Effector CD4-positive, alpha-beta T cell (primary cell): ENCODE data around the gene NCCRP1.

Source experiments
- DNase-seq: peaks from one replicate; pipeline ENCODE4 v3.0.0-alpha.2; 2020

NCCRP1 gene

DNA sequence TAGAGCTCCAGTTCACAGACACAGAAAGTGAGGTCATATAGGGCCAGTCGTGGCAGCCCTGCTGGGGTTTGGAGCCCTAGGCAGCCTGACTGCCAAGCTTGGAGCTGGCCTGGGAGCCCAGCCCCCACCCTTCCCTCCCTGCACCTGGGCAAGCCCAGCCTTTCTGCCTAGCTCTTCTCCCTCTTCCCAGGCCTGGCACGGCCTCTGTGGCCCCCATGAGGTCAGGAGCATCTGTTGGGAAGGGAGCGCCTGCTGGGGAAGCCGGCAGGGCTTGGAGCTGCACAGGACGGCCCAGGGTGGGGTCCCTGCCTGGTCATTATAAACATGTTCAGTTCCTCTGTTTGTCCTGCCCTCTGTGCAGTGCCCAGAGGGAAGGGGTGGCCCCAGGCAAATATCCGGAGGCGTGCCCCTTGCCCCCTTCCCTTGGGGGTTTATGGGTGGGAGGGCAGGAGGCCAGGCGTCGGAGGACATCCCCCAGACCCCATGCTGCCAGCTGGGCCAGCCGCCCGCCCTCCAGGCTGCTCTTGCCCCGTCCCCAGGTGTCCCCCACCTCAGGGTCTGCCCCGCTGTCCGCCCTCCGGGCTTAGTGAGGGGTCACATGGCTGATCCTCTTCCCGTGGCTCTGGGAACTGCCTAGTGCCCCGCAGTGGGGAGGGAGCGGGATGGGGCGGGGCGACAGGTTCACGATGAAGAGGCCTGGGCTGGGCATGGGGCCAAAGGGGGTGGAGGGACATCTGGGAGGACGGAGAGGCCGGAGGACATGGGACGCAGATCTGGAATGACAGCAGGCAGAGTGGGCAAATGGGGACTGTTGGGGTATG is 30.0 kb upstream of the NCCRP1 start:
- DNase-seq, result no peak

DNA sequence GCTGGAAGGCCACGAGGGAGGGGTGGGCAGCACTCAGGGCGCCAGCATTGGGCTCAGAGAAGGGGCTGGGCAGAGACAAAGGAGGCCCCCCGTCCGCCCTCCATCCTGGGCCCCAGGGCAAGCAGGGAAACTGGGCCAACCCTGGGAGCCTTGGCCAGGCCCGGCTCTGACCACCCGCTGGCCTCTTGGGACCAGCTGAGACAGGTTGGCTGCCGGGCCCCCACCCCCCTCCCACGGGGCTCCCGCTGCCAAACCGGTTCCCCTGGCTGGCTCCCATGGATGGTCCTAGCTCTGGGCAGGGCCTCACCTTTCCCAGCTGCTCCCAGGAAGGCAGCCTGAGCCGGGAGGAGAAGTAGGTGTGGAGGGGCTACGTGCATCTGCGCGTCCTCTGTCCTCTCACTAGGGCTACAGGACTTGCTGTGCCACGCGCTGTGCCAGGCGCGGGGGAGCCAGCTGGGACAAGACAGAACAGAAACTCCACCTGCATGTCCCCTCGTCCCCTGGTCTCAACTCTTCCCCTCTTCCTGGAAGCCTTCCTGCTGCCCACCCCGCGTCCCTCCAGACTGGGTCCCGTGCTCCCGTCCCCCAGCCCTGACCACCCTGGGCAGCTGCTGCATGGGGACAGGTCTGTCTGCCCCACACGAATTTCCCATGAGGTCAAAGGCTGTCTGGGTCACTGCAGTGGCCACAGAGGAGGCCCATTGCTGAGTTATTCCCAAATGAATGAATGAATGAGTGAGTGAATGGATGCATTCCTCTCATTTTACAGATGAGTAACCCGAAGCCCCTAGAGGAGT is 29.1 kb upstream of the NCCRP1 start:
- no peak for DNase-seq

DNA sequence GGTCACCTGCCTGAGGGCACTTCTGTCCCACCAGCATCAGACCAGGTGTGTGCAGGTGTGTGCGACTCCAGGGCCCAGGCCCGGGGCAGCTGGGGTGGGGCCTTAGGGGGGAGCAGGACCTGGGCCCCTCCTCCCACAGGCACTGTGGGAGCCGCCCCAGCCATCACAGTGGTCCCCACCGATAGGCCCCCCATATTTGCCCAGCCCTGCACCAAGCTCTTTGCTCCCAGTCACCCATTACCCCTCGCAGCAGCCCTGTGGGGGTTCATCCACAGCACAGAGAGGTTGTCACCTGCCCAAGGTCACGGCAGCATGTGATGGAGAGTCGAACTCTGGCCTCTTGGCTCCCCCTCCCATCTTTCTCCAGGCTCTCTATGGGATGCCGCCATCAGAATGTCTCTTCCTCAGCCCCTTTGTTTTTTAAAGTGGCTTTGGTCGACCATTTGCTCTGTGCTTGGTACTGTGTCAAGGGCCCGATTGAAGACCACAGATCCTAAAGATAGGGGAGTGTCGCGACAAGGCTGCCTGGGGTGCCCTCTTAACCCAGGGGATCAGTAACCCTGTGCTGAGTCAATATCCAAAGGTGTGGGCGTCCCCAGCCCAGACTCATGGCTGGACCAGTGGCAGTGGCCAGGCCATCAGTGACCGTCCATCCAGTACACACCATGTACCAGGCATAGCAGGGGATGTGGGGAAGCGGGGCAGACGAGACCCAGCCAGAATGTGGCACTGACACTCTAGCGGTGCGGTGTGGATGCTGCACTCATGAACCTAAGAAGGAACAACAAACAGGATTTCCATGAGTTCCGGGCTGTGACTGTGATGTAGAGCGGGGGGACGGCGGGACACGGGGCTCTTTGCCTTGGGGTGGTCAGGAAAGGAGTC is 28.3 kb upstream of the NCCRP1 start:
- no peak for DNase-seq

DNA sequence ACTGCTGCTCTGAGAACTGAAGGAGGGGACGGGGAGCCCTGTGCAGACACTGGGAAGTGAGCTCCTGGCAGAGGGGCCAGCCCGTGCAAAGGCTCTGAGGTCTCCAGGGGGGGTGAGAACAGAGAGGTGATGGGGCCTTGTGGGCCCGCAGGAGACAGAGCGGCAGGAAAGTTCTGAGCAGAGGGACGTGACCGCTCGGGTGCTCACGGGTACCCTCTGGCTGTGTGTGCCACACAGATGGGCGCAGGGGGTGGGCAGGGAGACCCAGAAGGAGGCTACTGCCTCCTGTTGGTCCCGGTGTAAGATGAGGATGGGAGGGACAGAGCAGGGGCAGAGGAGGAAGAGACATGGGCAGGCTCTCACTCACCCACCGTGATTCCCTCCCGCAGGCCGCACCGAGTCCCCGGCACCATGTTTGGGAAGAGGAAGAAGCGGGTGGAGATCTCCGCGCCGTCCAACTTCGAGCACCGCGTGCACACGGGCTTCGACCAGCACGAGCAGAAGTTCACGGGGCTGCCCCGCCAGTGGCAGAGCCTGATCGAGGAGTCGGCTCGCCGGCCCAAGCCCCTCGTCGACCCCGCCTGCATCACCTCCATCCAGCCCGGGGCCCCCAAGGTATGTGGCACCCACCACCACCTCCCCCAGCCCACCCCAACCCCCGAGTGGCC is 27.5 kb upstream of the NCCRP1 start:
- no peak for DNase-seq

DNA sequence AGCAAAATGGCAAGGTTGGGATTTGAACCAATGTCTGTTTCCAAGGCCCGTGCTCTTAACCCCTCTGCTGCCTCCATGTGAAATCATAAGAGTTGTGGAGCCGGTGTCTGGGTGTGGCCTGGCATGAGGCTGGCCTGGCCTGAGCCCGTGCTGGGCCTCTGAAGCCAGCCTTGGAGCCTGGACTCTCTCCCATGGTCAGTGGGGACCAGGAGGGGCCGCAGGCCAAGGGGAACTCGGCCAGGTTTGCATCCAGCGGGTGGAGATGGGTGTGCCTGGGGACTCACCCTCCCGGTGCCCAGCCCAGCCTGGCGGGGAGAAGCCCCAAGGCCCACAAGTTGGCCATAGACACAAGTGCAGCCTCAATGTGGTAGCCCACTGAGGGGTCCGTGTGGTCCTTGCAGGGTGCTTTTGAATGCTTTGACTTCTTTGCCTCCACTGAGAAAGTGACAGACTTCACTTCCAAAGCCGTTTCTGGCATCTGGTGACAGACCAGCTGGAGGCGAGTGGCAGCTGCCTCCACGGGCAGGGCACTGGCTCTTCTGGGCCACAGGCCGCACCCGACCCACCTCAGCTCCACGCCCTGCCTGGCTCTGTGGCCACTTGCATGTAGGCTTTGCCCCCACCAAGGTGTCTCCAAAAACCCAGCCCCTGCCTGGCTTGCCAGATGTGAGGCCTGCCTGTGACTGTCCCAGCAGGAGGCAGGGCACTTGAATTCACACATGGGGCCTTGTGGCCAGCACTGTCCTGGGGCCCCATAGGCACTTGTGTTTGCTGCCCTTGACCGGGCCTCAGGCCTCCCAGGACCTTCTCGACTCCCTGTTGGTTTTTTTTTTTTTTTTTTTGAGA is 26.2 kb upstream of the NCCRP1 start:
- DNase-seq, result no peak

DNA sequence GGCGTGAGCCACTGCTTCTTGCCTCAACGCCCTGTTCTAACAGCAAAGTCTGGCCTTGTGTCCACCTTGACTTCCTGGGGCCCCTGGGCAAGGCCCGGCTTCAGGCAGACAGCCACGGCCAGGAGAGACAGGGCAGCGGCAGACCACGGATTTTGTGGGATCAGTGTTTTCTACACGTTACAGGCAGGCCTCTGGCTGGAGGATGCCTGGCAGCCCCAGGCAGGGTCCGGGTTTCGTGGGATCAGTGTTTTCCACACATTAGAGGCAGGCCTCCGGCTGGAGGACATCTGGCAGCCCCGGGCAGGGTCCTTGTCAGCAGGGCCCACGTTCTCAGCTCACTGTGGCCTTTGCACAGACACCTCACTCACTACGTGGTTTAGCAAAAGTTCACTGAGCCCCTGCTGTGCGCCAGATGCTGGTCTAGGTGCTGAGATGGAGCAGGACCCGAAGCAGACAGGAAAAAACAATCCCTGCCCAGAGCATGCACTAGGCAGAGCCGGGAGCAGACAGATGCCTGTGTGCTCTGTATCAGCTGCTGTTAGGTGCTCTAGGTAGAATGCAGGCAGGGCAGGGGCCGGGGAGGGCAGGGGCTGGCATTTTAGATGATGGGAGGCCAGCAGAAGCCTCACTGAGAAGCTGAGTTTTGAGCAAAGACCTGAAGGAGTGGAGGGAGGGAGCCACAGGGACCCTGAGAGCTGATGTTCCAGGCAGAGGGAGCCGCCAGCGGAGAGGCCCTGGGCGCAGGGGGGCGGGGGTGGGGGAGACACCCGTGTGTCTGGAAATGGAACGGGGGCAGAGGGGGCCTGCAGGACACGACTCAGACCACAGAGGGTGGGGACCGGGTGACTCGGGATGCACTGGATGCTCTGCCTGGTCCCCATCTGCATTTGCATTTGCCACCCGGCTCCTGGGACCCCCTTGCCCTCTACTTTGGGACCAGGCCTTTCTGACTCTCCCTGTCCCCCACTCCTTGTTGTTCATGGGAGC is 25.0 kb upstream of the NCCRP1 start:
- no peak for DNase-seq

DNA sequence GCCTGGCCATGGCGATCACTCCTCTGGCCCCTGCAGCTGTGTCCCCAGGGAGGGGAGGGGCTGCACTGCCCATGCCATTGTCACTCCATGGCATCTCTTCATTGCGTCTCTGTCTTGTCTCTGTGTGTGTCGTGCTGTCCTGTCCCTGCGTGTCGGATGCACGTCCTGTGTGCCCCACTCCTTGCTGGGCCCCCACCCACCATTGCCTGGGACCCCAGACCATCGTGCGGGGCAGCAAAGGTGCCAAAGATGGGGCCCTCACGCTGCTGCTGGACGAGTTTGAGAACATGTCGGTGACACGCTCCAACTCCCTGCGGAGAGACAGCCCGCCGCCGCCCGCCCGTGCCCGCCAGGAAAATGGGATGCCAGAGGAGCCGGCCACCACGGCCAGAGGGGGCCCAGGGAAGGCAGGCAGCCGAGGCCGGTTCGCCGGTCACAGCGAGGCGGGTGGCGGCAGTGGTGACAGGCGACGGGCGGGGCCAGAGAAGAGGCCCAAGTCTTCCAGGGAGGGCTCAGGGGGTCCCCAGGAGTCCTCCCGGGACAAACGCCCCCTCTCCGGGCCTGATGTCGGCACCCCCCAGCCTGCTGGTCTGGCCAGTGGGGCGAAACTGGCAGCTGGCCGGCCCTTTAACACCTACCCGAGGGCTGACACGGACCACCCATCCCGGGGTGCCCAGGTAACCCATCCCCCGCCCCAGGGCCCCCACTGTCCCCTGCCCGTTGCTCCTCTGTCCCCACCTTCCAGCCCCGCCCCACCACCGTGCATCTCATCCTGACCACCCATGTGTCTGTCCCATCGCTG is 23.9 kb upstream of the NCCRP1 start:
- no peak for DNase-seq

DNA sequence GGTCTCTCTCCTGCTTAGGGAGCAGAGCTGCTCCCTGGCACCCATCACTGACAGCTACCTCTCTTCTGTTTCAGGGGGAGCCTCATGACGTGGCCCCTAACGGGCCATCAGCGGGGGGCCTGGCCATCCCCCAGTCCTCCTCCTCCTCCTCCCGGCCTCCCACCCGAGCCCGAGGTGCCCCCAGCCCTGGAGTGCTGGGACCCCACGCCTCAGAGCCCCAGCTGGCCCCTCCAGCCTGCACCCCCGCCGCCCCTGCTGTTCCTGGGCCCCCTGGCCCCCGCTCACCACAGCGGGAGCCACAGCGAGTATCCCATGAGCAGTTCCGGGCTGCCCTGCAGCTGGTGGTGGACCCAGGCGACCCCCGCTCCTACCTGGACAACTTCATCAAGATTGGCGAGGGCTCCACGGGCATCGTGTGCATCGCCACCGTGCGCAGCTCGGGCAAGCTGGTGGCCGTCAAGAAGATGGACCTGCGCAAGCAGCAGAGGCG is 23.2 kb upstream of the NCCRP1 start:
- no peak for DNase-seq

DNA sequence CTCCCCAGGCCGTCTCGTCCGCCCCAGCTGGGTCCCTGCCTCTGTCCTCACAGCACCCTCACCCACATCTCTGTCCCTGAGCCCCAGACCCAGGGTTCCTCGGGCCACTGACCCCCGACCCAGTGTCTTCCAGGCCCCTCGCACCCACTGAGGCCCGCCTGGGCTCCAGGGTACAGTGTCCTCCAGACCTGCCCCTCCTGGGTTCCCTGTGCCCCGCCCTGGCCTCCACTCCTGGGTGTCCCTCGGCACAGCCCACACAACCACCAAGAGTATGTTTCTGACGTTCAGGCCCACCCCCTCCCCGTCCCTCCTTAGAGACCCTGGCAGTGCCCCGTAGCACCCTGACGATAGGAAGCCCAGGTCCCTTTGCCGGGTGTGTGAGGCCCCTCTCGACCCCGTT is 22.6 kb upstream of the NCCRP1 start:
- no peak for DNase-seq

DNA sequence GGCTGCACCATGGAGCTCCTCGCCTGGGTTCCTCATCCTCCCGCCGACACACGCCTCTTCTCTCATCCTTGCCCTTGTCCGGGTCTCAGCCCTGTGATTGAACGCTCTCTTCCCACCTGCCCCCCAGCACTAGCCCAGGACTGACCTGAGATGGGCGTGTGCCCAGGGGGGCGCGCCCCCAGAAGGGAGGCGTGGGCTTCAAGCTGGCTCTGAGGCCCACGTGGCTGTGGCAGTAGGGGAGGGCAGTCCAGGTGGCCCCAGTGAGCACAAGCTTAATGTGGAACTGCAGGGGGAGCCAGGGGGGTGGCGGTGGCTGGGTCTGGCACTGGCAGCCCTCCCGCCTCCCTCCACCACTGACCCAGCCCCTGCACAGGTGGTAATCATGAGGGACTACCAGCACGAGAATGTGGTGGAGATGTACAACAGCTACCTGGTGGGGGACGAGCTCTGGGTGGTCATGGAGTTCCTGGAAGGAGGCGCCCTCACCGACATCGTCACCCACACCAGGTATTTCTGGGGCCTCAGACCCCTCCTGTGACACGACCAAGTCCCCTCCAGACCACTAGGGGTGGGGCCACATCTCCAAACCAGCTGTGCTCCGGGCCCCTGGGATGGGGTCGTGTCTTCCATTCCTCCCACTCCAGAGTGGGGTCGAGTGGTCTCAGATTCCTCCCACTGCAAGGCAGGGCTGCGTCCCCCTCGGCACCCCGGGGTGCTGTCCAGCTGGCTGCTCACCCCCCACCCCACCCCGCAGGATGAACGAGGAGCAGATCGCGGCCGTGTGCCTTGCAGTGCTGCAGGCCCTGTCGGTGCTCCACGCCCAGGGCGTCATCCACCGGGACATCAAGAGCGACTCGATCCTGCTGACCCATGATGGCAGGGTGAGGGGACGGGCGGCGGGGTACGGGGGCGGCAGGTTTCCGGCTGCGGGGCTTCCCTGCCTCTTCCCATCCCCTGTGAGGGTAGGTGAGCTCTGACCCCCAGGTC is 21.9 kb upstream of the NCCRP1 start:
- DNase-seq, result no peak

DNA sequence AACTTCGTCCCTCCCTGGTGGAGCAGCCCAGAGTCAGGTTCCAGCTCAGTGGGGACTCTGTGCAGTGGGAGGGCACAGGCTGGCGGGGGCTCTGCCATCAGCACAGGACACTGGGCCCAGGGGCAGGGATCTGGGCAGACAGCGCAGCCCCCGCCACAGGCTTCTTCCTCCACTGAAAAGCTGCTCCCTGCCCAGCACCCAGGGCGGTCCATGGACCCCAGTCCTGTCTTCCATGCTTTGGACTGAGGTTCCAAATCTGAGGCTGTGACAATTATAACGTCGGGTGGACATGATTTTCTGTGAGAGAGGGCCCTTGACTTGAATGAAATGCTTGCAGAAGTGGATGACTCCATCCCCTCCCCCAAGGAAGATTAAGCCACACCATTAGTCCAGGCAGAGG is 21.2 kb upstream of the NCCRP1 start:
- DNase-seq, result no peak

DNA sequence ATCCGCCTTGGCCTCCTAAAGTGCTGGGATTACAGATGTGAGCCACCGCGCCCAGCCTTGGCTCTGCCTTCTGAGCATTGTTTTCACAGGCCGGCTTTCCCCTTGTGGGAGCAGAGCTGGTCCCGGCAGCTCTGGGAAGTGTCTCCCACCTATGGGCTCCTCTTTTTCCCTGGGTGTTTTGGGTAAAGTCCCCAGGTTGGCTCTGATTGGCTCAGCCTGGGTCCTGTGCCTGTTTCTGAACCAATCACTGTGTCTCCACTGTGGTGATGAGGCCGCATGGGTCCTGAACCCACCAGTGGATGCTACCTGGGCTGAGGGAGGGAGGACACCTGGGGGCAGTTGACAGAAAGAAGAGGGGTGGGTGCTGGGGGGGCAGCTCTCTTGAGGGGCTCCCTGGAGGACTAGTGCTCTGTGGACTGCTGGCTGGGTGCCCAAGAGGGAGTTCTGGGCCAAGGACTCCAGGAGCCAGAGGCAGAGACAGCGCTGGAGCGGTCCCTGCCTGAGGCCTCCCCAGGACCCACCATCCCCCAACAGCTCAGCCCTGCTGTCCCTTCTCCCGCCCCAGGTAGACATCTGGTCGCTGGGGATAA is 19.6 kb upstream of the NCCRP1 start:
- no peak for DNase-seq

DNA sequence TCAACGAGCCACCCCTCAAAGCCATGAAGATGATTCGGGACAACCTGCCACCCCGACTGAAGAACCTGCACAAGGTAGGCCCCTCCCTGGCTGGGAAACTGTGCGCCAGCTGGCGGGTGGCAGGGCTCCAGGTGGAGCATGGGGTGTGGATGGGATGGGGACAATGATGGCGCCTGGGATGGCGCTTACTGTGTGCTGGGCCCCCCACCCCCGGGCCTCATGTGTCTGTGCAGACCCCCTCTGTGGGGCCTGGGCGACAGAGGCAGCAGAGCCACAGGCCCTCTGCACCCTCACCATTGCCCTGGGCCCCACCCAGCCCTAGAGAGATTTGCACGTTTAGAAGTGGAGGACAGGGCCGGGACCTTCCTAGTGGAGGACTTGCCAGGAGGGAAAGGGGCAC is 19.0 kb upstream of the NCCRP1 start:
- DNase-seq, result no peak

DNA sequence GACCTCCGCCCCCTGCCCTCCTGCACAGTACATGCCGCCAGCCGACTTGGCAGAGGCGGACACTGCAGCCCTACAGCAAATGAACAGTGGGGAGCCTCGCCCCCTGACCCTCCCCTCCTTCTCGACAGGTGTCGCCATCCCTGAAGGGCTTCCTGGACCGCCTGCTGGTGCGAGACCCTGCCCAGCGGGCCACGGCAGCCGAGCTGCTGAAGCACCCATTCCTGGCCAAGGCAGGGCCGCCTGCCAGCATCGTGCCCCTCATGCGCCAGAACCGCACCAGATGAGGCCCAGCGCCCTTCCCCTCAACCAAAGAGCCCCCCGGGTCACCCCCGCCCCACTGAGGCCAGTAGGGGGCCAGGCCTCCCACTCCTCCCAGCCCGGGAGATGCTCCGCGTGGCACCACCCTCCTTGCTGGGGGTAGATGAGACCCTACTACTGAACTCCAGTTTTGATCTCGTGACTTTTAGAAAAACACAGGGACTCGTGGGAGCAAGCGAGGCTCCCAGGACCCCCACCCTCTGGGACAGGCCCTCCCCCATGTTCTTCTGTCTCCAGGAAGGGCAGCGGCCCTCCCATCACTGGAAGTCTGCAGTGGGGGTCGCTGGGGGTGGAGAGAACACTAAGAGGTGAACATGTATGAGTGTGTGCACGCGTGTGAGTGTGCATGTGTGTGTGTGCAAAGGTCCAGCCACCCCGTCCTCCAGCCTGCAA is 18.3 kb upstream of the NCCRP1 start:
- no peak for DNase-seq

DNA sequence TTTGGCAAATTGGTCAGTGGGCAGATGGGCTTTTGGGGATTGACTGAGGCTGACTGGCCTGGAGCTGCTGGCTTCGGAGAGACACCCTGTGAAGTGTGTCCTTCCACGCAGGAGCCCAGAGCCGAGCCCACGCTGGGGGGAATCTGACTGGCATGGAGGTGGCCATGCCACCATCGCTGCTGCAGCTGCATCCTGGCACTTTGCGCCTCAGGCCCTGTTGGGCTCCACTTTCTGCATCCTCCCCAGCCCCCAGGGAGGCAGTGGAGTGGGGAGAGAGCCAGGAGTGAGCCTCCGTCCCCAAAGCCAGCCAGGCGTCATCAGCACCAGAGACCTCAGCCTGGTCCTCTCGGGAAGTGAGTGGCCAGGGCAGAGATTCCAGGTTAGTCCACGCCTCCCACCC is 17.0 kb upstream of the NCCRP1 start:
- no peak for DNase-seq

DNA sequence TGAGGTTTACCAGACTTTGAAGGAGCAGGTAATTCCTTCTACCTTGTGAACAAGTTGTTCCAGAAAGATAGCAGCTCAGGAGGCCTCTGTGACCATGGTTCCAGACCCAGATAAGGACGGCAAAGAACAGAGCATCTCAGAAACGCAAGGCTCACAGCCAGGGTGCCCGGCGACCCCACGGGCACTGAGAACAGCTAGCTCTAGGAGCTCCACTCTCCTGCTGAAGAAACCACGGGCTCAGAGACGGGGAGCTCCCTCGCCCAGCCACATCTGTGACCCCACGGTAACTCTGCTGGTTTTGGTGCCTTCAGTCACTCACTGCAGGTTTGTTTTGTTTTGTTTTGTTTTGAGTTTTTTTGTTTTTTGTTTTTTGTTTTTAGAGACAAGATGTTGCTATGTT is 16.0 kb upstream of the NCCRP1 start:
- DNase-seq, result no peak
